IPS DF 6.9 (cell line): ENCODE data around the gene ARL8B.
"Not testable (repeated sequence)": the region's sequence is repeated elsewhere in the genome, so short reads cannot be mapped to it uniquely, and the experiment has no call there.

Experiments used
- DNase-seq: peaks from one replicate; pipeline ENCODE4 v3.0.0-alpha.2; 2013; ENCODE audit warnings: low read depth, low spot score
- H3K27ac ChIP-seq: one replicate; pipeline ENCODE4 v1.5.1; 2013; ENCODE audit warnings: low read length, control low read depth
- H3K27me3 ChIP-seq: 2 replicates; pipeline ENCODE4 v1.6.1; 2013; ENCODE audit warnings: mild to moderate bottlenecking, low read length; ENCODE audit not compliant: control insufficient read depth, insufficient read depth
- H3K36me3 ChIP-seq: 2 replicates; pipeline ENCODE4 v1.6.1; 2013; ENCODE audit warnings: low read length; ENCODE audit not compliant: control insufficient read depth, insufficient read depth
- H3K4me1 ChIP-seq: 2 replicates; pipeline ENCODE4 v1.6.1; 2013; ENCODE audit warnings: low read length; ENCODE audit not compliant: control insufficient read depth, insufficient read depth
- H3K4me3 ChIP-seq: 2 replicates; pipeline ENCODE4 v1.5.1; 2013; ENCODE audit warnings: mild to moderate bottlenecking, low read length
- H3K9me3 ChIP-seq: 2 replicates; pipeline ENCODE4 v1.6.1; 2013; ENCODE audit warnings: low read length, inconsistent platforms; ENCODE audit not compliant: control insufficient read depth, insufficient read depth
- WGBS: extraction: QIAGEN DNeasy Blood & Tissue Kit; methylation state at CpG from one replicate; pipeline ENCODE4 v1.1.7; 2013; ENCODE audit warnings: mixed read lengths, missing lambda C conversion rate; ENCODE audit not compliant: insufficient read length, insufficient coverage; 5-methylcytosine and 5-hydroxymethylcytosine counted together

The ARL8B gene

DNA sequence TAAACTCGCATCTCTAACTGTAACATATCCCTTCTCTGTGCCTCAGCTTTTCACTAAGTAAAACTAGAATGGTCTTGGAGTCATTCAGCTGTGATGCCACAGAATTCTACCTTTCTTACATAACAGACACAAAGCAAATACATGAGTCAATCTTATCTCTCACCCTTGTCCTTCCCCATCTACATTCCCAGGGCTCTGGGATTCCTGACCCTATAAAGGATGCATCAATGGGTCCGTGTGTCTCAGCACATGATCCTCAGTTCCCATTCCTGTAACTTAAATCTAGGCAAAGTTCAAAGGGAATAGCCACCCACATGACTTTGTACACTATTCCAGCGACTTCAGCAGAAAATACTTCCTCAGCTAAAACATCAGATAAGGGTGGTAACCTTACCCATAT, 11.8 kb upstream of the ARL8B start:
- no CpG with 5 or more reads among the region's 3 CpGs for WGBS
- Histone ChIP-seq H3K27me3 (no peaks in the 10 kb centered on the region), H3K36me3 (no peaks in the 10 kb centered on the region), H3K4me3 (no peak overlapping the region), H3K27ac (no peak overlapping the region), H3K9me3 (no peaks in the 10 kb centered on the region; the same call in 1 of the 2 replicates), H3K4me1 (no peaks in the 10 kb centered on the region; the same call in 1 of the 2 replicates)
- no peak for DNase-seq

DNA sequence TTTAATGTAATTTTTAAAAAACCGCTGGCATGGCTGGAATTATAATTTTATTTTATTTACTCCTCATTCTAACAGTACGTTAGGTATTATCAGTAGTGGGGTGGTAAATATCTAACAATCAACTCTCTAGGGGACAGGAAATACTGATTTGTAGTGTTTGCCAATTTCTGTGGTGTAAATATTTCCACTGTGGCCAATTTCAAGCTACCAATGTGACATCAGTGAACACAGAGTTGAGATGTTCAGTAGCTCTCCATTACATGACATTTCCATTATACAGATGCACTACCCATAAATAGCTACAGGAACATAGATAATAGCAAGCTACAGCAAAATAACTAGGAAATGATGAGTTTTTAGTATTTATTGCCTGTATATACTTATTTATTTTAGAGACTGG, 10.0 kb upstream of the ARL8B start:
- DNase-seq: no peak
- Histone ChIP-seq H3K36me3 (no peaks in the 10 kb centered on the region), H3K27me3 (no peaks in the 10 kb centered on the region), H3K4me3 (no peak overlapping the region), H3K9me3 (no peaks in the 10 kb centered on the region; the same call in 1 of the 2 replicates), H3K27ac (no peak overlapping the region), H3K4me1 (no peaks in the 10 kb centered on the region)
- WGBS: no CpG with 5 or more reads among the region's 2 CpGs

DNA sequence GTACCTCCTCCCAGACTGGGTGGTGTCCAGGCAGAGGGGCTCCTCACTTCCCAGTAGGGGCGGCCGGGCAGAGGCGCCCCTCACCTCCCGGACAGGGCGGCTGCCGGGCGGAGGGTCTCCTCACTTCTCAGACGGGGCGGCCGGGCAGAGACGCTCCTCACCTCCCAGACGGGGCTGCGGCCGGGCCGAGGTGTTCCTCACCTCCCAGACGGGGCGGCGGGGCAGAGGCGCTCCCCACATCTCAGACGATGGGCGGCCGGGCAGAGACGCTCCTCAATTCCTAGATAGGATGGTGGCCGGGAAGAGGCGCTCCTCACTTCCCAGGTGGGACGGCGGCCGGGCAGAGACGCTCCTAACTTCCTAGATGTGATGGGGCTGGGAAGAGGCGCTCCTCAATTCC, 8.4 kb upstream of the ARL8B start:
- not testable (repeated sequence) for H3K27me3 ChIP-seq, H3K4me1 ChIP-seq, H3K9me3 ChIP-seq, DNase-seq, H3K27ac ChIP-seq, H3K4me3 ChIP-seq, H3K36me3 ChIP-seq
- WGBS: no CpG with 5 or more reads among the region's 30 CpGs

DNA sequence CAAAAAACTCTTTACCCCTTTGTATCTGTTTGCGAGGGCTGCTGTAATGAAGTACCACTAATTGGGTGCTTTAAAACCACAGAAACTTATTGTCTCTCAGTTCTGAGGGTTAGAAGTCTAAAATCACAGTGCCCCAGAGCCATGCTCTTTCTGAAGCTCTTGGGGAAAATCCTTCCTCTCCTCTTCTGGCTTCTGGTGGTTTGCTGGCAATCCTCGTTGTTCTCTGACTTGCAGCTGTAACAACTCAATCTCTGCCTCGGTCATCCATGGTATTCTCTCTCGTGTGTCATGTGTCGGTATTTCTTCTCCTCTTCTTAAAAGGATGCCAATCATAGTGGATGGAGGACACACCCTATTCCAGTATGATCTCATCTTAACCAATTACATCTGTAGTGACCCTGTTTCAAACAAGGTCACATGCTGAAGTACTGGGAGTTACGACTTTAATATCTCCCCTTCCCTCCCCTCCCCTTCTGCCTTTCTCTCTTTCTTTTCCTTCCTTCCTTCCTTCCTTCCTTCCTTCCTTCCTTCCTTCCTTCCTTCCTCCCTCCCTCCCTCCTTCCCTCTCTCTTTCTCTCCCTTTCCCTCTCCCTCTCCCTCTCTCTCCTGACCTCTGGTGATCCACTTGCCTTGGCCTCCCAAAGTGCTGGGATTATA, 6.5 kb upstream of the ARL8B start:
- H3K4me3 ChIP-seq: no peak overlapping the region
- DNase-seq: no peak
- no peaks in the 10 kb centered on the region; the same call in 1 of the 2 replicates for H3K9me3 ChIP-seq
- H3K36me3 ChIP-seq: no peaks in the 10 kb centered on the region
- no peaks in the 10 kb centered on the region for H3K27me3 ChIP-seq
- no CpG with 5 or more reads among the region's 6 CpGs for WGBS
- H3K4me1 ChIP-seq: no peaks in the 10 kb centered on the region
- no peak overlapping the region for H3K27ac ChIP-seq

DNA sequence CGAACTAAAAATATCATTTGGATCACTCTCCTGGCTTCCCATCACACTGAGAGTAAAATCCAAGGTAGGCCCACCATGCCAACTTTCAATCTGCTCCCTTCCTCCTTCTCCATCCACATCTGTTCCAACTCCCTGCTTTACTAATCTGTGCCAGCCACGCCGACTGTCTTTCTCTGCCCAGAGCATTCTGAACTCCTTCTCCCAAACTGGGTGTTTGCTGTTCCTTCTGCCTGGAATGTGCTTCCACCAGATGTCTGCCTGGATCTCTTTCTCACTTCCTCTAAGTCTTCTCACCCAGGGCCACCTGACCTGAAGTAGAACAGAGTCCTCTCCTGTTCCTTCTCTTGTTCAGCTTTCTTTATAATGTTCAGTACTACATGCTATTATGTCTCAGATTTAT, 5.6 kb upstream of the ARL8B start:
- no peak overlapping the region for H3K27ac ChIP-seq
- H3K27me3 ChIP-seq: no peaks in the 10 kb centered on the region
- H3K36me3 ChIP-seq: no peaks in the 10 kb centered on the region
- no peaks in the 10 kb centered on the region for H3K4me1 ChIP-seq
- H3K4me3 ChIP-seq: no peak overlapping the region
- DNase-seq: no peak
- no CpG with 5 or more reads among the region's 3 CpGs for WGBS
- H3K9me3 ChIP-seq: no peaks in the 10 kb centered on the region; the same call in 1 of the 2 replicates

DNA sequence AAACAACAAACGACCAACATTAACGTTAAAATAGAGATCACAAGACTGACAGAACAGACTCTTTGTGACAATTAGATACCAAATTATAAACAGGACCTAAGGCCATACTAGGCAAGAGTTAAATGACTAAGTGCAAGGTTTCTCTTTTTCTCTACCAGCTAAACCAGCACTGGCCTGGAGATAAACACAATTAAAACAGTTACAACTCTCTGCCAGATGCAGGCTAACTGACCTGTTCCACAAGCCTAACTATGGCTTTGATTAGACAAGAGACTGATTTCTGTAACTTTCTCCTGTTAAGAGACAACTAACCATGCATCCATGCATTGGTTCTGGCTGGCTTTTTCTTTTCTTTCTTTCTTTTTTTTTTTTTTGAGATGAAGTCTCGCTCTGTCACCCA, 1.6 kb upstream of the ARL8B start:
- WGBS: no CpG with 5 or more reads among the region's 3 CpGs
- DNase-seq: no peak
- no peak overlapping the region for H3K4me3 ChIP-seq
- H3K4me1 ChIP-seq: peaks cover 2% of the 10 kb centered on the region; the same call in 1 of the 2 replicates
- H3K27me3 ChIP-seq: no peaks in the 10 kb centered on the region
- no peaks in the 10 kb centered on the region for H3K9me3 ChIP-seq
- no peak overlapping the region for H3K27ac ChIP-seq
- no peaks in the 10 kb centered on the region for H3K36me3 ChIP-seq

DNA sequence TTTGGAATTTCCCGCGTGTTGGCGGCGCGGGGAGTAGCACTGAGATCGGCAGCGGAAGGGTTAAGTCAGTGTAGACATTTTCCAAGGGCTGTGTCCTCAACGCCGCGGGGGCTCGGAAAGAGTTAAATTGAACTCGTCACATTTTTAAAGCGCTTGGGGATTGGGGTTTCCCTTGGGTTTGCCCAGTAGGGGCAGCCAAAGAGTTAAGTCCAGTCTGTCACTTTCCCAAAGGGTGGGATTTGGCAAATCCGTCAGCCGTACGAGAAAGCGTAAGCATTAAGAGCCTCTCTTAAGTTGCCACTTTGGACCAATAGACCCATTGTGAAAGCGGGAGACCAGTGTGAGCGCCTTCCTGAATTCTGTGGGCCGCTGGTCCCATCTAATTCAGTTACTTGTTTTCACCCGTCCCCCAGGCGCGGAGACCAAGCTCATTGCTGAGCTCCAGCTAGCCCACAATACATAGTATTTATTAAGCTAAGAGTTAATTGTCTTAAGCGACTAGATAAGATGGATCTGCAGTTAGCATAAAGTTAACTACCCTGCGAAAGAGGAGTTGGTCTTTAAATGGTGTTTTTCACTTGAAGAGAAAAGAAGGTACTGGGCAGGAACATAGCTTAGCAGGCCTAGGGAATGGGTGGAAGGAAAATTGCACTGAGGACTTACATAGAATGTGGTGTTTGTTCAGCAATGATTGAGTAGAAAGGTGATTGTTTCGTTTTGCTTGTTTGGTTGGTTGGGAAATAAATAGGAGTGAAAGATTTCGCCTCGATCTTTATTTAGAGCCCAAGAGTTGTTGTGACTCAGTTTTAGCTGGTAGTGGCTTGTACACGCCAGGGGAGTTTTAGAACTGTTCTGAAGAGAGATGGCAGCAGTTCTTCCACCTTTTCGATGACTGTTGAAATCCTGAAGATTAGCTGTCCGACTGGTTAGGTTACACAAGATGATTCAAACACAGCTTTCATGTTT, 932 bp downstream of the ARL8B start:
- H3K36me3 ChIP-seq: no peaks in the 10 kb centered on the region
- no peaks in the 10 kb centered on the region for H3K9me3 ChIP-seq
- peaks cover 2% of the 10 kb centered on the region; the same call in 1 of the 2 replicates for H3K4me1 ChIP-seq
- H3K27ac ChIP-seq: no peak overlapping the region
- 100% methylated on average over 3 of the region's 31 CpGs for WGBS
- H3K4me3 ChIP-seq: peak overlapping the region; percentile 79
- no peak for DNase-seq
- H3K27me3 ChIP-seq: no peaks in the 10 kb centered on the region

DNA sequence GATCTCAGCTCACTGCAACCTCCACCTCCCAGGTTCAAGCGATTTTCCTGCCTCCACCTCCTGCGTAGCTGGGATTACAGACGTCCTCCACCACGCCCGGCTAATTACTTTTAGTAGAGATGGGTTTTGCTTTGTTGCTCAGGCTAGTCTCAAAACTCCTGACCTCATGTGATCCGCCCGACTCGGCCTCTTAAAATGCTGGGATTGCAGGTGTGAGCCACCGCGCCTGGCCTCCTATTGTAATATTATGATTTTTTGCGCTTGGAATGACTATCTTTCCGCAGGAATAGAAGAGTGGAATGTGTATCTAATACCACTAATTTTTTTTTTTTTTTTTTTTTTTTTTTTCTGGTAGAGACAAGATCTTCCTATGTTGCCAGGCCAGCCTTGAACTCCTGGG, 1.8 kb downstream of the ARL8B start:
- no CpG with 5 or more reads among the region's 12 CpGs for WGBS
- no peak overlapping the region for H3K4me3 ChIP-seq
- peaks cover 2% of the 10 kb centered on the region; the same call in 1 of the 2 replicates for H3K4me1 ChIP-seq
- H3K36me3 ChIP-seq: no peaks in the 10 kb centered on the region
- H3K27ac ChIP-seq: no peak overlapping the region
- H3K9me3 ChIP-seq: no peaks in the 10 kb centered on the region
- no peaks in the 10 kb centered on the region for H3K27me3 ChIP-seq
- DNase-seq: no peak

DNA sequence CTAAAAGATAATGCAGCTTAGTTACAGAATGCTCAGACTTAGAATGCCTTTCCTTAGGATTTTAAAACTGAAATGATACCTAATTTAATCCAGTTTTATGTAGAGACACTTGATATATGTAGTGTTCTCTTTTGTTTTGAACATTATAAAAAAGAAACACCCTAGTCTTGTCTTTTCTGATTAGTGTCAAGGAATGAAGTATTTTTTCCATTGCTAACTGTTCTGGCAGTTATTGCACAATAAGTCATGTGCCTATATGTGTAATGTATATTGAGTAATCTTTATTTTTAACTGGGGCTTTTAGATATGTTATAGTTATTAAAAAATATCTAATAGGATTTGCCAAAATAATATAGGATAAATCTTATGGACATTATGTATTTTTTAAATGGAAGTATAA, 4.5 kb downstream of the ARL8B start:
- H3K4me3 ChIP-seq: no peak overlapping the region
- no peaks in the 10 kb centered on the region for H3K27me3 ChIP-seq
- DNase-seq: no peak
- H3K27ac ChIP-seq: no peak overlapping the region
- no peaks in the 10 kb centered on the region for H3K36me3 ChIP-seq
- no peaks in the 10 kb centered on the region for H3K9me3 ChIP-seq
- peaks cover 2% of the 10 kb centered on the region; the same call in 1 of the 2 replicates for H3K4me1 ChIP-seq

DNA sequence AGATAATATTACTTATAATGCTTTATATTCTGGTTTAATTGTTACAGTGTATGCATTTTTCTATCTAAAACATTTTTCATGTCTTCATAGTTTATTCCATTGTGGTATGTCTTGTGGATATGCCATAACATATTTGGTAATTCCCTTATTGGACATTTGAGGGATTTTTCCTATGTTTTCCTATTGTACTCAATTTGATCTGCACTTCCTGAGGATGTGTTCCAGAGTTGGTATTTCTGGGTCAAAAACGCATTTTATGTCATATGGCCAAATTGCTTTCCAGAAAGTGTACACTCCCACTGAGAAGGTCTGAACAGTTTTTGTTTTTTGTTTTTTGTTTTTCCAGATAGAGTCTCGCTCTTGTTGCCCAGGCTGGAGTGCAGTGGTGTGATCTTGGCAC, 6.8 kb downstream of the ARL8B start:
- WGBS: no CpG with 5 or more reads among the region's 2 CpGs
- H3K4me1 ChIP-seq: peaks cover 2% of the 10 kb centered on the region; the same call in 1 of the 2 replicates
- H3K4me3 ChIP-seq: no peak overlapping the region
- no peak overlapping the region for H3K27ac ChIP-seq
- no peaks in the 10 kb centered on the region for H3K9me3 ChIP-seq
- no peaks in the 10 kb centered on the region for H3K27me3 ChIP-seq
- no peak for DNase-seq
- no peaks in the 10 kb centered on the region for H3K36me3 ChIP-seq
